Activated T-helper 1 cell treated with anti-CD3 and anti-CD28 coated beads, Interleukin-12 subunit alpha, Interleukin-12 subunit beta, Interleukin-2, Interleukin-4 antibody, amounts not matched to agents 30 ng/mL and 10 ng/mL and 1 ng/mL, durations not matched to agents 14 hours and 24 hours and 36 hours (primary cell): ENCODE results near the gene DAPP1. TPM values are rescaled to one million over a fixed set of nuclear protein-coding genes. Genes with fewer than 3 reads are reported as not detected.

Source experiments
- DNase-seq: peaks from one replicate; pipeline ENCODE4 v3.0.0; 2021; ENCODE audit warnings: low spot score
- H3K27ac Mint-ChIP-seq: one replicate; pipeline ENCODE4 v1.8.0; 2021; ENCODE audit warnings: mild to moderate bottlenecking, mixed read lengths
- H3K27me3 Mint-ChIP-seq: one replicate; pipeline ENCODE4 v1.8.0; 2022; ENCODE audit warnings: mild to moderate bottlenecking, moderate library complexity, mixed read lengths; ENCODE audit not compliant: insufficient read depth
- H3K36me3 Mint-ChIP-seq: one replicate; pipeline ENCODE4 v1.8.0; 2021; ENCODE audit warnings: low read depth, mixed read lengths
- H3K4me1 Mint-ChIP-seq: one replicate; pipeline ENCODE4 v1.8.0; 2021; ENCODE audit warnings: low read depth, mixed read lengths
- H3K4me3 Mint-ChIP-seq: one replicate; pipeline ENCODE4 v1.8.0; 2021; ENCODE audit warnings: mild to moderate bottlenecking, moderate library complexity, mixed read lengths
- H3K9me3 Mint-ChIP-seq: one replicate; pipeline ENCODE4 v1.8.0; 2021; ENCODE audit warnings: mixed read lengths
- intact Hi-C: fragments of 100-400 bp; cut with micrococcal nuclease; formaldehyde crosslinking; loops from one replicate; pipeline ENCODE4 v1.15.1; 2024
- total RNA-seq: library from RNA; stranded (reverse); gene quantifications from 2 replicates; pipeline ENCODE4 v1.2.3, GENCODE V29; 2022

The DAPP1 gene
- total RNA-seq, 1 donor from 2014 or later, result 40.2 TPM

GRCh38 chr4:99893029-99893428 is 76.4 kb downstream of the DAPP1 start:
- H3K9me3 Mint-ChIP-seq, result no peaks in the 10 kb centered on the region
- no peak for DNase-seq
- H3K27ac Mint-ChIP-seq, result peak overlapping the region; percentile 95
- peaks cover 18% of the 10 kb centered on the region for H3K36me3 Mint-ChIP-seq
- intact Hi-C loops, result loop anchor here (5.0 kb wide), 1 partner anchor 1751 kb away; the partner anchor contains the start of gene STPG2
- H3K4me1 Mint-ChIP-seq, result peaks cover 42% of the 10 kb centered on the region
- peak overlapping the region; percentile 97 for H3K4me3 Mint-ChIP-seq
- no peaks in the 10 kb centered on the region for H3K27me3 Mint-ChIP-seq

GRCh38 chr4:99893839-99894160 is 77.2 kb downstream of the DAPP1 start:
- intact Hi-C loops, result loop anchor here (1.0 to 5.0 kb wide), 11 partner anchors 29 to 1751 kb away; partner anchors contain the start of genes ADH5, DAPP1, DNAJB14 and H2AZ1
- peak overlapping the region; percentile 95 for H3K27ac Mint-ChIP-seq
- no peaks in the 10 kb centered on the region for H3K27me3 Mint-ChIP-seq
- peaks cover 21% of the 10 kb centered on the region for H3K36me3 Mint-ChIP-seq
- H3K4me1 Mint-ChIP-seq, result peaks cover 42% of the 10 kb centered on the region
- peak overlapping the region; percentile 97 for H3K4me3 Mint-ChIP-seq
- no peaks in the 10 kb centered on the region for H3K9me3 Mint-ChIP-seq
- DNase-seq, result no peak

- Mint-ChIP-seq H3K4me1 (peaks cover 42% of the 10 kb centered on the region), H3K27me3 (no peaks in the 10 kb centered on the region), H3K4me3 (peak within 1 kb of the TSS; percentile 97), H3K9me3 (no peaks in the 10 kb centered on the region), H3K27ac (peak within 1 kb of the TSS; percentile 95), H3K36me3 (peaks cover 20% of the 10 kb centered on the region)
- DNase-seq, result peak; percentile 87
- intact Hi-C loops, result loop anchor here (1.0 to 5.0 kb wide), 11 partner anchors 28 to 1752 kb away; partner anchors contain the start of genes ADH5, DAPP1, DNAJB14 and H2AZ1
These were observed 77.8 kb downstream of the DAPP1 start, which contains the start of gene LAMTOR3 for GRCh38 chr4:99894161-99894997. LAMTOR3 (minus strand) TSS chr4:99894427; CDS start chr4:99893963, 464 bp downstream.

- Mint-ChIP-seq H3K4me1 (peaks cover 42% of the 10 kb centered on the region), H3K27me3 (no peaks in the 10 kb centered on the region), H3K27ac (peak overlapping the region; percentile 80), H3K9me3 (no peaks in the 10 kb centered on the region), H3K4me3 (no peak overlapping the region), H3K36me3 (peaks cover 20% of the 10 kb centered on the region)
- no peak for DNase-seq
- intact Hi-C loops, result loop anchor here (1.0 to 5.0 kb wide), 11 partner anchors 28 to 1753 kb away; partner anchors contain the start of genes ADH5, DAPP1, DNAJB14 and H2AZ1
These were observed 78.4 kb downstream of the DAPP1 start for GRCh38 chr4:99894998-99895397.

- peaks cover 11% of the 10 kb centered on the region for H3K9me3 Mint-ChIP-seq
- DNase-seq, result no peak
- no peak overlapping the region for H3K4me3 Mint-ChIP-seq
- peaks cover 6% of the 10 kb centered on the region for H3K4me1 Mint-ChIP-seq
- intact Hi-C loops, result no loop called here
- no peaks in the 10 kb centered on the region for H3K27me3 Mint-ChIP-seq
- H3K36me3 Mint-ChIP-seq, result peaks cover 50% of the 10 kb centered on the region
- peak overlapping the region; percentile 8 for H3K27ac Mint-ChIP-seq
These were observed 98.8 kb downstream of the DAPP1 start for GRCh38 chr4:99915449-99915848.

- intact Hi-C loops, result no loop called here
- Mint-ChIP-seq H3K27me3 (no peaks in the 10 kb centered on the region), H3K4me3 (no peak overlapping the region), H3K4me1 (peaks cover 16% of the 10 kb centered on the region), H3K9me3 (peaks cover 11% of the 10 kb centered on the region), H3K36me3 (peaks cover 53% of the 10 kb centered on the region), H3K27ac (no peak overlapping the region)
- no peak for DNase-seq
These were observed 100.9 kb downstream of the DAPP1 start for GRCh38 chr4:99917575-99917974.

GRCh38 chr4:99918656-99919055 is 102.0 kb downstream of the DAPP1 start:
- no peak overlapping the region for H3K4me3 Mint-ChIP-seq
- H3K27me3 Mint-ChIP-seq, result no peaks in the 10 kb centered on the region
- peaks cover 50% of the 10 kb centered on the region for H3K36me3 Mint-ChIP-seq
- H3K9me3 Mint-ChIP-seq, result peaks cover 11% of the 10 kb centered on the region
- intact Hi-C loops, result no loop called here
- peaks cover 16% of the 10 kb centered on the region for H3K4me1 Mint-ChIP-seq
- no peak overlapping the region for H3K27ac Mint-ChIP-seq
- DNase-seq, result no peak

Other genes starting within 250 kb of the DAPP1 start
- gene MTTP, start 242.0 kb upstream of the DAPP1 start, total RNA-seq, result 0.29 TPM in 1 of 2 replicates, not detected in the other
- not detected in 2 replicates for gene C4orf54, start 159.0 kb upstream of the DAPP1 start, total RNA-seq
- 28.6 and 29.7 TPM in 2 replicates for gene LAMTOR3, start 77.6 kb downstream of the DAPP1 start, total RNA-seq
- gene DNAJB14, start 129.8 kb downstream of the DAPP1 start, total RNA-seq, result 52.4 and 61.0 TPM in 2 replicates
- gene H2AZ1, start 133.4 kb downstream of the DAPP1 start, total RNA-seq, result 447 and 450 TPM in 2 replicates